Measurements from ENCODE around the gene TNFRSF8. TPM values are rescaled to one million over a fixed set of nuclear protein-coding genes. Genes with fewer than 3 reads are reported as not detected.
"Not testable (repeated sequence)": the region's sequence is repeated elsewhere in the genome, so short reads cannot be mapped to it uniquely, and the experiment has no call there.

TNFRSF8 gene
- total RNA-seq, 3 donors from 2014 or later (not counting 1 experiment from before 2014, with no cell fraction given), result 0.34 to 1.7 (median 0.50) TPM

DNA sequence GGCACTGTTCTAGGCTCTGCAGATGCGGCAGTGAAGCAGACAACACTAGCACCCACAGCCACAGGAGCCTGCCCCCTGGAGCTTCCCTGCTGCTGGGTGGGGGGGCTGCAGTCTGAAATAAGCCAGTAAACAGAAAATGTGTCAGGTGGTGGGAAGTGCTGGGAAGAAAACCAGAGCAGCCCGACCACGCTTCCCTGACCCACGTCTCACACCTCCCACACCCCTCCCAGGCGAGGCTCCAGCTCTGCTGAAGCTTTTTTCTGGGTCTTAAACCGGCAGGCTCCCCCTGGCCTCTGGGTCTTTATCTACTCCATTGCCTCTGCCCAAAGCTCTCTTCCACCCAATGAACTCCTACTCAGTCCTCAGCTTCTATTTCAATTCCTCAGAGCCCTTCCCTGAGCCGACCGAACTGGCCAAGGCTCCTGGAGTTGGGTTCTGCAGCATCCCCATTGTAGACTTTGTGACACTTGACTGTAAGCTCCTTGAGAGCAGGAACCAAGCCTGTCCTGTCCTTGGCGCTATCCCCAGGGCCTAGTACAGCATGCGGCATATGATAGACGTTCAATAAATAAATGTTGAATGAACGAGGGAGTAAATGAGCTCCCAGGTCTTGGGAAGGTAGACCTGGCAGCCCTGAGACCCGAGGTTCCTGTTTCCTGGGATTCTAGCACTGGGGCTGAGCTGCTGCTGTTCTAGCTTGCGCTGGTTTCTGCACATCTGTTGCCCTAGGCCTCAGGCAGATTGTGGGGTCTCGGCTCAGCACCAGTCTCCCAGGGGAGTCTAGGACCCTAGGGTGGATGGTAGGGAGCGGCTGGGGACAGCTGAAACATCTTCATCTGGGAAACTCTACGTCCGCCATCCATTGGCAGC lies 25.4 kb upstream of the TNFRSF8 start:
- H3K27ac ChIP-seq (ENCODE audit: low read length), result no peak overlapping the region
- intact Hi-C loops (cut with micrococcal nuclease), result no loop called here
- no peaks in the 10 kb centered on the region for H3K9me3 ChIP-seq (ENCODE audit: control insufficient read depth, insufficient read depth, low read length)
- WGBS (ENCODE audit: insufficient coverage), result 84% methylated on average over 18 of the region's 18 CpGs
- TF ChIP-seq, protein P1, sequence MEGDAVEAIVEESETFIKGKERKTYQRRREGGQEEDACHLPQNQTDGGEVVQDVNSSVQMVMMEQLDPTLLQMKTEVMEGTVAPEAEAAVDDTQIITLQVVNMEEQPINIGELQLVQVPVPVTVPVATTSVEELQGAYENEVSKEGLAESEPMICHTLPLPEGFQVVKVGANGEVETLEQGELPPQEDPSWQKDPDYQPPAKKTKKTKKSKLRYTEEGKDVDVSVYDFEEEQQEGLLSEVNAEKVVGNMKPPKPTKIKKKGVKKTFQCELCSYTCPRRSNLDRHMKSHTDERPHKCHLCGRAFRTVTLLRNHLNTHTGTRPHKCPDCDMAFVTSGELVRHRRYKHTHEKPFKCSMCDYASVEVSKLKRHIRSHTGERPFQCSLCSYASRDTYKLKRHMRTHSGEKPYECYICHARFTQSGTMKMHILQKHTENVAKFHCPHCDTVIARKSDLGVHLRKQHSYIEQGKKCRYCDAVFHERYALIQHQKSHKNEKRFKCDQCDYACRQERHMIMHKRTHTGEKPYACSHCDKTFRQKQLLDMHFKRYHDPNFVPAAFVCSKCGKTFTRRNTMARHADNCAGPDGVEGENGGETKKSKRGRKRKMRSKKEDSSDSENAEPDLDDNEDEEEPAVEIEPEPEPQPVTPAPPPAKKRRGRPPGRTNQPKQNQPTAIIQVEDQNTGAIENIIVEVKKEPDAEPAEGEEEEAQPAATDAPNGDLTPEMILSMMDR (IDR thresholded peaks at IDR 0.05), result no peak
- H3K27ac Mint-ChIP-seq, result no peak overlapping the region
- H3K4me3 Mint-ChIP-seq, result no peak overlapping the region
- H3K4me3 ChIP-seq (ENCODE audit: low read length), result no peak overlapping the region
- peaks cover 0 to 6% of the 10 kb centered on the region in 2 donors for H3K27me3 Mint-ChIP-seq (ENCODE audit: low read depth in 2 of 2)
- no peak for ATAC-seq
- DNase-seq, result no peak
- no peaks in the 10 kb centered on the region for H3K27me3 ChIP-seq (ENCODE audit: control insufficient read depth, insufficient read depth, low read length)
- H3K9me3 Mint-ChIP-seq, result no peaks in the 10 kb centered on the region
- peaks cover 0 to 7% of the 10 kb centered on the region in 2 donors for H3K4me1 Mint-ChIP-seq
- peaks cover 10% of the 10 kb centered on the region for H3K4me1 ChIP-seq (ENCODE audit: control insufficient read depth, insufficient read depth, low read length)
- H3K36me3 Mint-ChIP-seq, result no peaks in the 10 kb centered on the region
- no peaks in the 10 kb centered on the region for H3K36me3 ChIP-seq (ENCODE audit: control insufficient read depth, insufficient read depth, low read length)

- no peak for ATAC-seq
- H3K4me3 Mint-ChIP-seq, result no peak overlapping the region
- no peak overlapping the region for H3K27ac ChIP-seq (ENCODE audit: low read length)
- 92% methylated on average over 17 of the region's 17 CpGs for WGBS (ENCODE audit: insufficient coverage)
- H3K36me3 Mint-ChIP-seq, result no peaks in the 10 kb centered on the region
- H3K27me3 ChIP-seq (ENCODE audit: control insufficient read depth, insufficient read depth, low read length), result no peaks in the 10 kb centered on the region
- no peak overlapping the region for H3K27ac Mint-ChIP-seq
- DNase-seq, result no peak
- no peak overlapping the region for H3K4me3 ChIP-seq (ENCODE audit: low read length)
- H3K4me1 Mint-ChIP-seq, result peaks cover 0 to 7% of the 10 kb centered on the region in 2 donors
- H3K36me3 ChIP-seq (ENCODE audit: control insufficient read depth, insufficient read depth, low read length), result no peaks in the 10 kb centered on the region
- TF ChIP-seq, protein P1 (IDR thresholded peaks at IDR 0.05), result no peak
- H3K9me3 Mint-ChIP-seq, result no peaks in the 10 kb centered on the region
- peaks cover 10% of the 10 kb centered on the region for H3K4me1 ChIP-seq (ENCODE audit: control insufficient read depth, insufficient read depth, low read length)
- H3K27me3 Mint-ChIP-seq (ENCODE audit: low read depth in 2 of 2), result peaks cover 0 to 6% of the 10 kb centered on the region in 2 donors
- no peaks in the 10 kb centered on the region for H3K9me3 ChIP-seq (ENCODE audit: control insufficient read depth, insufficient read depth, low read length)
- intact Hi-C loops (cut with micrococcal nuclease), result no loop called here
Observed at GRCh38 chr1:12038356-12039163, 24.5 kb upstream of the TNFRSF8 start.

DNA sequence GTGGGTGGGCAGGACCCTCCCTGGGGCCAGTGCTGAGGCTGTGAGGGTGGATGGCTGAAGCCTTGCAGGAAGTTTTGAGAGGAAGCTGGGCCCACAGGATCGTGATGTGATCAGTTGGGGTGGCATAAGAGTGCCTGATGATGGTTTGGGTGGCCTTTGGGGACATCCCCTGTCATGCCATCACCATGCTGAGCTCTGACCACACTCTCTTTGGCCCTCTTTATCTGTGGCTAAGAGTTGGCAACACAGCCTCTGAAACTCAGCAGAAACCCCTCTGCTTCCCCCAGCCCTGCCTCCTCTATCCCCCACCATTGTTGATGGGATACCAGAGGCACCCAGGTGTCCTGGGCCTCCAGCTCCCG lies 24.0 kb upstream of the TNFRSF8 start:
- no peaks in the 10 kb centered on the region for H3K36me3 ChIP-seq (ENCODE audit: control insufficient read depth, insufficient read depth, low read length)
- H3K4me1 ChIP-seq (ENCODE audit: control insufficient read depth, insufficient read depth, low read length), result peaks cover 10% of the 10 kb centered on the region
- no peaks in the 10 kb centered on the region for H3K27me3 ChIP-seq (ENCODE audit: control insufficient read depth, insufficient read depth, low read length)
- H3K36me3 Mint-ChIP-seq, result no peaks in the 10 kb centered on the region
- intact Hi-C loops (cut with micrococcal nuclease), result no loop called here
- peak overlapping the region; percentile 53 for H3K27ac ChIP-seq (ENCODE audit: low read length)
- ATAC-seq (no peak), DNase-seq (no peak)
- no peak overlapping the region for H3K4me3 Mint-ChIP-seq
- H3K27me3 Mint-ChIP-seq (ENCODE audit: low read depth in 2 of 2), result peaks cover 0 to 6% of the 10 kb centered on the region in 2 donors
- H3K9me3 Mint-ChIP-seq, result no peaks in the 10 kb centered on the region
- peaks cover 0 to 7% of the 10 kb centered on the region in 2 donors for H3K4me1 Mint-ChIP-seq
- TF ChIP-seq, protein P1 (IDR thresholded peaks at IDR 0.05), result no peak
- no peak overlapping the region for H3K4me3 ChIP-seq (ENCODE audit: low read length)
- no peaks in the 10 kb centered on the region for H3K9me3 ChIP-seq (ENCODE audit: control insufficient read depth, insufficient read depth, low read length)
- WGBS (ENCODE audit: insufficient coverage), result 51% methylated on average over 2 of the region's 2 CpGs
- no peak overlapping the region for H3K27ac Mint-ChIP-seq

GRCh38 chr1:12039824-12040456 lies 23.2 kb upstream of the TNFRSF8 start:
- not testable (repeated sequence) for H3K27ac Mint-ChIP-seq, H3K4me3 Mint-ChIP-seq, DNase-seq

More at GRCh38 chr1:12039824-12040456, 23.2 kb upstream of the TNFRSF8 start:
- H3K4me1 ChIP-seq (ENCODE audit: control insufficient read depth, insufficient read depth, low read length); ATAC-seq; H3K9me3 Mint-ChIP-seq; H3K9me3 ChIP-seq (ENCODE audit: control insufficient read depth, insufficient read depth, low read length); H3K4me1 Mint-ChIP-seq; intact Hi-C loops (cut with micrococcal nuclease); H3K27me3 Mint-ChIP-seq (ENCODE audit: low read depth in 2 of 2); H3K4me3 ChIP-seq (ENCODE audit: low read length); H3K36me3 Mint-ChIP-seq; H3K27me3 ChIP-seq (ENCODE audit: control insufficient read depth, insufficient read depth, low read length); H3K36me3 ChIP-seq (ENCODE audit: control insufficient read depth, insufficient read depth, low read length): not testable (repeated sequence)
- 86% methylated on average over 13 of the region's 13 CpGs for WGBS (ENCODE audit: insufficient coverage)
- peak overlapping the region; percentile 53 for H3K27ac ChIP-seq (ENCODE audit: low read length)
